Kidney (tissue), 14 donors: Measurements from ENCODE around the gene ZNF222. TPM values are rescaled to one million over a fixed set of nuclear protein-coding genes. Genes with fewer than 3 reads are reported as not detected.

Source experiments
- DNase-seq, 5 donors: peaks; one replicate each; pipeline ENCODE4 v3.0.0-alpha.2; 2013 to 2020
- FAIRE-seq: peaks from 2 replicates; lab custom pipeline; 2012; peaks lifted over from hg19 to GRCh38; lab: Jason Lieb, UNC
- H3K27ac ChIP-seq, 2 donors: one replicate each; pipeline ENCODE4 v1.7.0; 2013; ENCODE audit warnings: low read depth in 2 of 2, low read length in 2 of 2, inconsistent platforms in 1 of 2
- H3K27me3 ChIP-seq: one replicate; pipeline ENCODE4 v1.7.1; 2013; ENCODE audit warnings: low read length, inconsistent platforms; ENCODE audit not compliant: control insufficient read depth, insufficient read depth
- H3K36me3 ChIP-seq, 3 donors: one replicate each; pipeline versions ENCODE4 v1.7.0 to v1.7.1; 2013; ENCODE audit warnings: low read length in 3 of 3, control low read depth in 1 of 3, inconsistent platforms in 1 of 3; ENCODE audit not compliant: insufficient read depth in 3 of 3, control insufficient read depth in 2 of 3
- H3K4me1 ChIP-seq, 3 donors: one replicate each; pipeline versions ENCODE4 v1.7.0 to v1.7.1; 2013; ENCODE audit warnings: low read length in 3 of 3, inconsistent platforms in 1 of 3, low read depth in 1 of 3; ENCODE audit not compliant: control insufficient read depth in 2 of 3, insufficient read depth in 2 of 3
- H3K4me3 ChIP-seq, 3 donors: one replicate each; pipeline versions ENCODE4 v1.7.0 to v1.8.1; 2013; ENCODE audit warnings: low read length in 3 of 3, control low read depth in 1 of 3, inconsistent platforms in 1 of 3
- H3K9ac ChIP-seq, 3 donors: one replicate each; pipeline versions ENCODE4 v1.7.0 to v1.7.1; 2013; ENCODE audit warnings: low read length in 3 of 3, control low read depth in 1 of 3, inconsistent platforms in 1 of 3
- H3K9me3 ChIP-seq, 3 donors: one replicate each; pipeline versions ENCODE4 v1.7.0 to v1.7.1; 2013; ENCODE audit warnings: low read length in 3 of 3, control low read depth in 1 of 3, inconsistent platforms in 1 of 3; ENCODE audit not compliant: control insufficient read depth in 2 of 3, insufficient read depth in 1 of 3
- CTCF ChIP-seq: IDR thresholded peaks from 3 replicates; pipeline ENCODE4 v1.5.1; 2012; ENCODE audit warnings: mild to moderate bottlenecking, moderate library complexity, borderline replicate concordance; ENCODE audit not compliant: insufficient read depth; ENCODE audit errors: extremely low read depth
- intact Hi-C: fragments of 100-400 bp; cut with DNase I; formaldehyde crosslinking; loops from one replicate; pipeline ENCODE4 v1.11.1; 2022
- polyA plus RNA-seq: library from polyadenylated mRNA; stranded (reverse); fragments of 350-450 nt; fragmentation: Illumina TruSeq; extraction: RNeasy Lipid Tissue Mini Kit (QIAGEN cat#74804); gene quantifications from one replicate; pipeline ENCODE4 v1.2.3, GENCODE V29; 2014; ENCODE audit warnings: low read depth, low replicate concordance; ENCODE audit not compliant: insufficient read depth
- total RNA-seq: library from RNA; stranded (reverse); fragmentation: NEBNext Ultra II Directional; extraction: Animal tissue kit (Norgen Biotek cat#: 25700); gene quantifications from one replicate; pipeline ENCODE4 v1.2.1, GENCODE V29; 2021
- donor health status: control.
- donor health status: control.
- donor health status: control.
- donor health status: control.
- donor health status: control.
- donor health status: DM: yes; HTN: yes; CAD: no.
- donor health status: Normal renal cell carcinoma (clear cell type).

ZNF222 gene
- total and polyA plus RNA-seq, 2 donors from 2014 or later: 3.9 to 4.5 TPM

- H3K9ac ChIP-seq: peak within 1 kb of the TSS; percentile 21 to 89 (median 70)
- H3K4me1 ChIP-seq: no peaks in the 10 kb centered on the region
- intact Hi-C loops: no loop called here
- TF ChIP-seq CTCF: no peak
- peak; percentile 90 for FAIRE-seq
- peak within 1 kb of the TSS in 1 of 2 donors; percentile 79 for H3K27ac ChIP-seq
- H3K4me3 ChIP-seq: peak within 1 kb of the TSS; percentile 89 to 97 (median 90)
- peak; percentile 93 to 98 (median 95) for DNase-seq
- peaks cover 3 to 10% (median 3%) of the 10 kb centered on the region in 3 donors for H3K36me3 ChIP-seq
- peaks cover 0 to 30% (median 6%) of the 10 kb centered on the region in 3 donors for H3K9me3 ChIP-seq
- H3K27me3 ChIP-seq: no peaks in the 10 kb centered on the region
These were observed 41.1 kb upstream of the ZNF222 start, which contains the start of gene ZNF155 for GRCh38 chr19:43983912-43984686. ZNF155 (plus strand) TSS chr19:43984188; CDS start chr19:43988544, 4,356 bp downstream.

- Histone ChIP-seq H3K9me3 (peaks cover 0 to 30% (median 3%) of the 10 kb centered on the region in 3 donors), H3K4me3 (peak overlapping the region; percentile 89 to 97 (median 90)), H3K27ac (peak overlapping the region in 1 of 2 donors; percentile 79), H3K36me3 (peaks cover 3 to 16% (median 5%) of the 10 kb centered on the region in 3 donors), H3K4me1 (no peaks in the 10 kb centered on the region), H3K9ac (peak overlapping the region; percentile 21 to 89 (median 70)), H3K27me3 (no peaks in the 10 kb centered on the region)
- intact Hi-C loops: no loop called here
- FAIRE-seq (no peak), DNase-seq (peak in 2 of 5 donors; percentile 18 to 45)
- no peak for TF ChIP-seq CTCF
These were observed 40.5 kb upstream of the ZNF222 start for GRCh38 chr19:43984687-43985000.

GRCh38 chr19:43997631-43998290 is 27.4 kb upstream of the ZNF222 start:
- peaks cover 9 to 34% (median 14%) of the 10 kb centered on the region in 3 donors for H3K36me3 ChIP-seq
- peaks cover 0 to 24% (median 3%) of the 10 kb centered on the region in 3 donors for H3K9me3 ChIP-seq
- TF ChIP-seq CTCF: no peak
- FAIRE-seq (no peak), DNase-seq (no peak)
- H3K27ac ChIP-seq: no peak overlapping the region
- H3K4me3 ChIP-seq: no peak overlapping the region
- intact Hi-C loops: no loop called here
- H3K9ac ChIP-seq: no peak overlapping the region
- no peaks in the 10 kb centered on the region for H3K27me3 ChIP-seq
- peaks cover 0 to 2% (median 0%) of the 10 kb centered on the region in 3 donors for H3K4me1 ChIP-seq
